HUES6 (cell line): ENCODE results near the gene DENND10.
A peak's percentile ranks its signal among the peaks of the same experiment; 100 is the strongest.

Experiments
- H3K27ac ChIP-seq: 2 replicates; pipeline ENCODE4 v1.7.0; 2013; ENCODE audit warnings: low read depth, mild to moderate bottlenecking, low read length, inconsistent platforms
- H3K27me3 ChIP-seq: 2 replicates; pipeline ENCODE4 v1.6.1; 2013; ENCODE audit warnings: low read length; ENCODE audit not compliant: control insufficient read depth, insufficient read depth
- H3K36me3 ChIP-seq: 2 replicates; pipeline ENCODE4 v1.6.1; 2013; ENCODE audit warnings: low read length; ENCODE audit not compliant: control insufficient read depth, insufficient read depth
- H3K4me1 ChIP-seq: 2 replicates; pipeline ENCODE4 v1.6.1; 2013; ENCODE audit warnings: low read length; ENCODE audit not compliant: control insufficient read depth, insufficient read depth
- H3K4me3 ChIP-seq: 2 replicates; pipeline ENCODE4 v1.5.1; 2013; ENCODE audit warnings: low read depth, low read length
- H3K9ac ChIP-seq: one replicate; pipeline ENCODE4 v1.6.1; 2013; ENCODE audit warnings: mild to moderate bottlenecking, low read length
- H3K9me3 ChIP-seq: 2 replicates; pipeline ENCODE4 v1.6.1; 2013; ENCODE audit warnings: low read depth, low read length; ENCODE audit not compliant: control insufficient read depth, insufficient read depth

Gene DENND10

GRCh38 chr10:119103903-119104653 lies at the start of gene DENND10:
Gene DENND10, plus strand, starts transcription at chr10:119104113. Its CDS starts 30 bp downstream, at chr10:119104143.
- H3K9me3 ChIP-seq: no peaks in the 10 kb centered on the region
- peaks cover 12% of the 10 kb centered on the region for H3K36me3 ChIP-seq
- H3K27ac ChIP-seq: no peak within 1 kb of the TSS

GRCh38 chr10:119055472-119055871 lies 48.4 kb upstream of the DENND10 start:
- Histone ChIP-seq H3K27ac (no peak overlapping the region), H3K27me3 (no peaks in the 10 kb centered on the region), H3K4me3 (no peak overlapping the region), H3K9ac (no peak overlapping the region), H3K9me3 (no peaks in the 10 kb centered on the region), H3K36me3 (peaks cover 100% of the 10 kb centered on the region), H3K4me1 (no peaks in the 10 kb centered on the region)

More at GRCh38 chr10:119103903-119104653, at the start of gene DENND10:
- H3K9ac ChIP-seq: peak within 1 kb of the TSS; percentile 56
- no peaks in the 10 kb centered on the region for H3K27me3 ChIP-seq
- H3K4me3 ChIP-seq: peak within 1 kb of the TSS; percentile 77
- H3K4me1 ChIP-seq: peaks cover 3% of the 10 kb centered on the region

GRCh38 chr10:119058010-119058409 lies 45.9 kb upstream of the DENND10 start:
- Histone ChIP-seq H3K27me3 (no peaks in the 10 kb centered on the region), H3K36me3 (peaks cover 100% of the 10 kb centered on the region), H3K4me3 (no peak overlapping the region), H3K9me3 (no peaks in the 10 kb centered on the region), H3K4me1 (no peaks in the 10 kb centered on the region), H3K9ac (no peak overlapping the region), H3K27ac (no peak overlapping the region)

GRCh38 chr10:119059557-119059956 lies 44.4 kb upstream of the DENND10 start:
- no peak overlapping the region for H3K4me3 ChIP-seq
- H3K36me3 ChIP-seq: peaks cover 100% of the 10 kb centered on the region
- H3K4me1 ChIP-seq: no peaks in the 10 kb centered on the region

GRCh38 chr10:119060107-119060506 lies 43.8 kb upstream of the DENND10 start:
- no peaks in the 10 kb centered on the region for H3K4me1 ChIP-seq
- no peak overlapping the region for H3K4me3 ChIP-seq
- H3K9ac ChIP-seq: no peak overlapping the region
- H3K27ac ChIP-seq: no peak overlapping the region
- peaks cover 100% of the 10 kb centered on the region for H3K36me3 ChIP-seq
- no peaks in the 10 kb centered on the region for H3K9me3 ChIP-seq
- no peaks in the 10 kb centered on the region for H3K27me3 ChIP-seq

More at GRCh38 chr10:119059557-119059956, 44.4 kb upstream of the DENND10 start:
- no peak overlapping the region for H3K27ac ChIP-seq
- no peaks in the 10 kb centered on the region for H3K9me3 ChIP-seq
- no peak overlapping the region for H3K9ac ChIP-seq
- no peaks in the 10 kb centered on the region for H3K27me3 ChIP-seq

GRCh38 chr10:119061352-119061751 lies 42.6 kb upstream of the DENND10 start:
- Histone ChIP-seq H3K9me3 (no peaks in the 10 kb centered on the region), H3K36me3 (peaks cover 98% of the 10 kb centered on the region), H3K4me3 (no peak overlapping the region), H3K9ac (no peak overlapping the region), H3K27ac (no peak overlapping the region), H3K4me1 (no peaks in the 10 kb centered on the region), H3K27me3 (no peaks in the 10 kb centered on the region)

GRCh38 chr10:119061926-119062325 lies 42.0 kb upstream of the DENND10 start:
- no peaks in the 10 kb centered on the region for H3K9me3 ChIP-seq
- peaks cover 98% of the 10 kb centered on the region for H3K36me3 ChIP-seq
- no peak overlapping the region for H3K9ac ChIP-seq
- no peak overlapping the region for H3K27ac ChIP-seq
- H3K4me1 ChIP-seq: no peaks in the 10 kb centered on the region
- no peak overlapping the region for H3K4me3 ChIP-seq
- H3K27me3 ChIP-seq: no peaks in the 10 kb centered on the region

GRCh38 chr10:119070395-119071165 lies 33.3 kb upstream of the DENND10 start:
- H3K9me3 ChIP-seq: no peaks in the 10 kb centered on the region
- H3K4me3 ChIP-seq: no peak overlapping the region
- H3K36me3 ChIP-seq: peaks cover 85% of the 10 kb centered on the region
- H3K27ac ChIP-seq: no peak overlapping the region
- H3K27me3 ChIP-seq: no peaks in the 10 kb centered on the region
- H3K4me1 ChIP-seq: no peaks in the 10 kb centered on the region
- no peak overlapping the region for H3K9ac ChIP-seq

GRCh38 chr10:119073584-119073983 lies 30.3 kb upstream of the DENND10 start:
- H3K9ac ChIP-seq: no peak overlapping the region
- no peak overlapping the region for H3K27ac ChIP-seq
- H3K4me3 ChIP-seq: no peak overlapping the region
- no peaks in the 10 kb centered on the region for H3K9me3 ChIP-seq
- H3K36me3 ChIP-seq: peaks cover 75% of the 10 kb centered on the region
- H3K27me3 ChIP-seq: no peaks in the 10 kb centered on the region
- H3K4me1 ChIP-seq: 0 out of 2 replicates have a peak, but pooled peaks cover under 1% of the 10 kb centered on the region

GRCh38 chr10:119078422-119079179 lies 25.3 kb upstream of the DENND10 start:
- peak overlapping the region; percentile 73 for H3K4me3 ChIP-seq
- no peaks in the 10 kb centered on the region for H3K27me3 ChIP-seq
- peaks cover 30% of the 10 kb centered on the region for H3K36me3 ChIP-seq
- H3K27ac ChIP-seq: 0 out of 2 replicates have a peak overlapping the region, but pooled peaks have one; percentile 100
- 0 out of 2 replicates have a peak, but pooled peaks cover 5% of the 10 kb centered on the region for H3K4me1 ChIP-seq
- peak overlapping the region; percentile 99 for H3K9ac ChIP-seq
- H3K9me3 ChIP-seq: no peaks in the 10 kb centered on the region
